ENCODE measurements around the gene TSC22D4.
A peak's percentile ranks its signal among the peaks of the same experiment; 100 is the strongest.

The TSC22D4 gene

DNA sequence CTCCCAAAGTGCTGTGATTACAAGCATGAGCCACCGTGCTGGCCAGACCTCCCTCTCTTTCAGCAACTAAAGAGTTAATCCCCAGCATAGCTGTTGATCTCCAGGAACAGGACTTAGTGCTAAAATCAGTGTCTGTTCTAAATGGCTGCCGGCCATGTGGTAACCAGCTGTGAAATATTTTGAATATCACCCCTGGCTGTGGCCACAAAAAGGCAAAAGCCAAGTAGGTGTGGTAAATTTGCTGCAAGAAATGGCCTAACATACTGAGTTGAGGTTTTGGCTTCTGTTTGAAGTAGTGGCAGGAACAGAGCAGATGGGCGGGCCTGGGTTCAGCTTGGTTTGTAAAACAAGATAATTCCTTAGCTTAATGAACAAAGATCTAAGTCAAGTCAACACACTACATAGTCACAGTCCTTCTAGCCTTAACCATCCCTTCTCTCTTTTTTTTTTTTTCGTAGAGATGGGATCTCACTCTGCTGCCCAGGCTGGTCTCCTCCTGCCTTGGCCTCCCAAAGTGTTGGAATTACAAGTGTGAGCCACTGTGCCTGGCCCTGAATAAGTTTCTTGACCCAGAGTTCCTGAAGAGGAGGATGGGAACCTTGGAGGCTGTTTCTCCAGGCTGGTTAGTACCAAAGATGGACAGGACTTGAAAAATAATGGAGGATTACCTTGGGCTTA is 37.3 kb upstream of the TSC22D4 start:
- H3K4me3 ChIP-seq (ENCODE audit: low read depth, low read length) = no peak overlapping the region
- no peak for TF ChIP-seq CTCF (IDR thresholded peaks at IDR 0.05; ENCODE audit: low read depth, low read length, missing control alignments)
- DNase-seq (ENCODE audit: low read depth) = peak; percentile 98
- in situ Hi-C loops (cut with HindIII; ENCODE audit: low sequenced_read_pairs) = no loop called here

GRCh38 chr7:100515072-100515532 is 36.1 kb upstream of the TSC22D4 start:
- no peak overlapping the region for H3K4me3 ChIP-seq (ENCODE audit: low read depth, low read length)
- peak; percentile 26 for DNase-seq (ENCODE audit: low read depth)
- TF ChIP-seq CTCF (IDR thresholded peaks at IDR 0.05; ENCODE audit: low read depth, low read length, missing control alignments) = no peak
- in situ Hi-C loops (cut with HindIII; ENCODE audit: low sequenced_read_pairs) = no loop called here

DNA sequence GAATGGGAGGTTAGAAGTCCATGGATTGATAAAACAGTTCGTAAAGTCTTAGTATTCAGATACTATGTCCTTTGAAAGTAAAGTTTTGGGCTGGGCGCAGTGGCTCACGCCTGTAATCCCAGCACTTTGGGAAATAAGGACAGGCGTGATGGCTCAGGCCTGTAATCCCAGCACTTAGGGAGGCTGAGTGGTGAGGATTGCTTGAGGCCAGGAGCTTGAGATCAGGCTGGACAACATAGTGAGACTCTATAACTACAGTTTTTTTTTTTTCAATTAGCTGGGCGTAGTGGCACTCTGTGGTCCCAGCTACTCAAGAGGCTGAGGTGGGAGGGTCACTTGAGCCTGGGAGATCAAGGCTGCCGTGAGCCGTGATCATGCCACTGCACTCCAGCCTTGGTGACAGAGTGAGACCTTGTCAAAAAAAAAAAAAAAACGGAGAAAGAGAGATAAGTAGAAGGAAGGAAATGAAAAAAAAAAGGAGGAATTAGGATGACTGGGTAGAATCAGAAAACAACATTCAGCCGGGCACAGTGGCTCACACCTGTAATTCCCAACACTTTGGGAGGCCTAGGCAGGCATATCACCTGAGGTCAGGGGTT is 34.3 kb upstream of the TSC22D4 start:
- DNase-seq (ENCODE audit: low read depth) = no peak
- in situ Hi-C loops (cut with HindIII; ENCODE audit: low sequenced_read_pairs) = no loop called here
- TF ChIP-seq CTCF (IDR thresholded peaks at IDR 0.05; ENCODE audit: low read depth, low read length, missing control alignments) = no peak
- H3K4me3 ChIP-seq (ENCODE audit: low read depth, low read length) = no peak overlapping the region

- in situ Hi-C loops (cut with HindIII; ENCODE audit: low sequenced_read_pairs) = no loop called here
- DNase-seq (ENCODE audit: low read depth) = no peak
- no peak overlapping the region for H3K4me3 ChIP-seq (ENCODE audit: low read depth, low read length)
Observed at GRCh38 chr7:100510437-100511239, 31.6 kb upstream of the TSC22D4 start.

DNA sequence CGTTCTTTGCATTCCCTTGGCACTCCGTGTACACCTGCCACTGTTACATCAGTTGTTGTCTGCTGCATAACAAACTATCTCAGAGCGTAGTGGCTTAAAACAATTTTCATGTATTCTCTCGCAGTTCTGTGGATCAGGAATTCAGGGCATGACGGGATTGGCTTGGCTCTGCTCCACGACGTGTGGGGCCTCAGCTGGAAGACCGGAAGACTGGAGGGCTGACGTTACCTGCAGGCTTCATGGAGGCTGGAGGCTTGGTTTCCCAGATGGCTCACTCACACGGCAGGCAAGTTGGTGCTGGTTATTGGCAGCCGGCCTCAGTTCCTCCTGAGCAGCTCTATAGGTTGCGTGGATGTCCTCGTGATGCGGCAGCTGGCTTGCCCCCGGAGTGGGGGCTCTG is 30.2 kb upstream of the TSC22D4 start:
- peak; percentile 90 for DNase-seq (ENCODE audit: low read depth)
- TF ChIP-seq CTCF (IDR thresholded peaks at IDR 0.05; ENCODE audit: low read depth, low read length, missing control alignments) = no peak
- no peak overlapping the region for H3K4me3 ChIP-seq (ENCODE audit: low read depth, low read length)
- in situ Hi-C loops (cut with HindIII; ENCODE audit: low sequenced_read_pairs) = no loop called here

More at GRCh38 chr7:100510437-100511239, 31.6 kb upstream of the TSC22D4 start:
- no peak for TF ChIP-seq CTCF (IDR thresholded peaks at IDR 0.05; ENCODE audit: low read depth, low read length, missing control alignments)

DNA sequence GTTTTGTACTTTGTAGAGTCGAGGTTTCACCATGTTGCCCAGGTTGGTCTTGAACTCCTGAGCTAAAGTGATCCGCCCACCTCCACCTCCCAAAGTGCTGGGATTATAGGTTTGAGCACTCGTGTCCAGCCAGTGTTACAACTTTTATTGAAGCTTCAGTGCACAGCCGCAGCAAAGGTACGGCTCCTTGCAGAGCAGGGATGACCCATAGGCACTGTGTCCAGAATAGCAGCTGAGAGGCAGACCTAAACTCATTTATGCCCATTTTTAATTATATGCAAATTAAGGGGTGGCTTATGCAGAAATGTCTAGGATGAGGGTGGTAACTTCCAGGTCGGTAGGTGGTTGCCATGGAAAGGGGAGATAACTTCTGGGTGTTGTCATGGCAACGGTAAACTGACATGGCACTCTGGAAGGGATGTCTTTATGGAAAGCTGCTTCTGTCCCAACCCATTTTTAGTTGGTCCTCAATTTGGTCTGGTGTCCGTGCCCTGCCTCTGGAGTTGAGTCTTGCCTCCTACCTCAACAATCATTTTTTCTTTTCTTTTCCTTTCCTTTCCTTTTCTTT is 27.4 kb upstream of the TSC22D4 start:
- H3K4me3 ChIP-seq (ENCODE audit: low read depth, low read length) = no peak overlapping the region
- in situ Hi-C loops (cut with HindIII; ENCODE audit: low sequenced_read_pairs) = no loop called here
- DNase-seq (ENCODE audit: low read depth) = no peak
- TF ChIP-seq CTCF (IDR thresholded peaks at IDR 0.05; ENCODE audit: low read depth, low read length, missing control alignments) = no peak

Data from astrocyte of the cerebellum (primary cell).